RWPE2 (cell line): ENCODE data around the gene MEF2A.

Experiments used
- ATAC-seq: fragments of 200-7000 bp; cut with Tn5 transposase; 3 replicates; pipeline ENCODE4 v1.9.1; 2021; ENCODE audit warnings: low read depth
- DNase-seq: peaks from one replicate; pipeline ENCODE4 v3.0.0-alpha.2; 2020; ENCODE audit warnings: low spot score
- H3K27ac ChIP-seq: fragments of 450-650 bp; 2 replicates; pipeline ENCODE4 v1.5.1; 2017; ENCODE audit warnings: mild to moderate bottlenecking; ENCODE audit not compliant: poor library complexity, severe bottlenecking
- H3K27me3 ChIP-seq: fragments of 250-450 bp; sonication (Bioruptor Pico); 2 replicates; pipeline ENCODE4 v1.5.1; 2021; ENCODE audit warnings: mild to moderate bottlenecking, moderate library complexity; ENCODE audit not compliant: insufficient read depth, poor library complexity, severe bottlenecking
- H3K36me3 ChIP-seq: fragments of 250-450 bp; sonication (Bioruptor Pico); 2 replicates; pipeline ENCODE4 v1.5.1; 2020; ENCODE audit warnings: low read depth, mild to moderate bottlenecking, moderate library complexity
- H3K4me1 ChIP-seq: fragments of 250-450 bp; sonication (Bioruptor Pico); 2 replicates; pipeline ENCODE4 v1.5.1; 2021; ENCODE audit warnings: mild to moderate bottlenecking, moderate library complexity; ENCODE audit not compliant: insufficient read depth, poor library complexity, severe bottlenecking
- H3K4me3 ChIP-seq: fragments of 250-450 bp; sonication (Bioruptor Pico); 2 replicates; pipeline ENCODE4 v1.5.1; 2021; ENCODE audit warnings: mild to moderate bottlenecking, moderate library complexity; ENCODE audit not compliant: severe bottlenecking
- H3K9me3 ChIP-seq: fragments of 250-450 bp; sonication (Bioruptor Pico); 2 replicates; pipeline ENCODE4 v1.5.1; 2021; ENCODE audit warnings: mild to moderate bottlenecking, moderate library complexity; ENCODE audit not compliant: severe bottlenecking
- CTCF ChIP-seq: fragments of 450-650 bp; IDR thresholded peaks from one replicate; pipeline ENCODE4 v1.5.1; 2017; ENCODE audit warnings: mild to moderate bottlenecking, moderate library complexity; ENCODE audit not compliant: poor library complexity, severe bottlenecking

The MEF2A gene

DNA sequence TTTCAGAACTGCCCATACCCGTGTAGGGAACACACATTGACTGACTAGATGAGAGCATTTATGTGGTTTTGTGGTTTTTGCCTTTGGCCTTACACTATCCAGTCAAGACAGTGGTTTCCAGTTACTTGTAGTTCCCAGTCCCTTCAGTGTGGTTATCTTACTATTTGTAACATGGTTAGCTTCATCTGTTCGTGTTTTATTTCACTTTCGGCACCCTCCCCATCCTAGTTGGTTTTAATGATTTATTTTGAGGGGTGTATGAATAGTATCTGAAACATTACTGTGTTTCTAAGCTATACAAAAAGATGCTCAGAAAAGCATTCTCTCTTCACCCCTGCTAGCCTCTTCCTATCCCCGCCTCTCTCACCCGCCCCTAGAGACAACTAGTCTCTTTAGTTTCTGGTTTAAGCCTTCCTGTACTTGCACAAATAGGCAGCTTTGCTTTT lies 153.3 kb downstream of the MEF2A start:
- Histone ChIP-seq H3K27ac (no peak overlapping the region), H3K27me3 (no peaks in the 10 kb centered on the region), H3K36me3 (peaks cover 5% of the 10 kb centered on the region; the same call in 1 of the 2 replicates), H3K4me3 (no peak overlapping the region), H3K4me1 (peaks cover 11% of the 10 kb centered on the region), H3K9me3 (no peaks in the 10 kb centered on the region)
- TF ChIP-seq CTCF = no peak
- DNase-seq = no peak
- ATAC-seq = peak; percentile 28; the same call in 1 of the 3 replicates

DNA sequence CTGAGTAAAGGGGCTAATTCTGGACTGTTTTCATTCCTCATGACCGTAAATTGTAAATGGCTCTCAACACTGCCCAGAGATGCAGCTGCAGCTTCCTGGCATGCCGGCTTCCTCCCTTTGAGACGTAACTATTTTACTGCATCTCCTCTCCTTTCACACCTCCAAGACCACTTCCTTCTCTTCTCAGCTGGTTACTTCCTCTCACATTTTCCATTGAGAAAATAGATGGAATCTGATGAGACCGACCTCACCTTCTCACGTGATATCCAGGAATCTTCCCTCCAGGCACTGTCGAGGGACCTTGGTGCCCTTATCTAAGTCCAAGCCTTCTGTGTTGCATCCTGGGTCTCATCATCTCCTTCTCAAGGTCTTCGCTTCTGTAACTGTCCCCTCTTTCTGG lies 154.7 kb downstream of the MEF2A start:
- Histone ChIP-seq H3K27ac (no peak overlapping the region), H3K27me3 (no peaks in the 10 kb centered on the region), H3K9me3 (no peaks in the 10 kb centered on the region), H3K36me3 (peaks cover 5% of the 10 kb centered on the region; the same call in 1 of the 2 replicates), H3K4me3 (no peak overlapping the region), H3K4me1 (peaks cover 11% of the 10 kb centered on the region)
- DNase-seq = no peak
- TF ChIP-seq CTCF = no peak
- ATAC-seq = no peak

DNA sequence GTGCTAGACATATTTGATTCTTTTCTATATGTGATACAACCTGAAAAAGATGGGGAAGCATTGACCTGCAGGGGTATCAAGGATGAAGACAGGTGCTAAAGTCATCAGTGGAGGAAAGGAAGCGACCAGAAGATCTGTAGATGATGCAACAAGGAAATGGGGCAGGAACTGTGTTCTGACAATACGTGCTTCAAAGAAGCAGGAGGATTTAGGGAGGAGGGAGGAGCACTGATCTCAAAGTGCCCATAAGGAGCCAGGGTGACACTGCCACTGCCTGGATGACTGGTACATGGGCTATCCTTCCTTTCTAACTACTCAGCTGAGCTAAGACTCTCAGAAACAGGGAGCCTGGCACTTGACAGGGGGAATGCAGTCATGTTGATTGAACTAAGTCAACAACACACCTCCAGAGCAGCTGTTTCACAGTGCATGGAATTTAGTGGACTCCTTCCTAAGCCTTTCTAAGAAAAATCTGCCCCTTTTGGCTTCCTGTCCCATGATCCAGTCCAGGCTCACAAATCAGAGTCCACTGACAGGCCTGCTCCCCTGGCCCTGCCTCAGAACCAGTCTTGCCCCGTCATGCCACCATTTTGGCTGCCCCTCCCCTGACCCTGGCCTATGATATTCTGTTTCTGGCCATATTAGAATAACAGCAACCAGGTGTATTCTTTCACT lies 155.5 kb downstream of the MEF2A start:
- ATAC-seq (no peak), DNase-seq (no peak)
- H3K4me1 ChIP-seq = peaks cover 11% of the 10 kb centered on the region
- H3K27me3 ChIP-seq = no peaks in the 10 kb centered on the region
- no peaks in the 10 kb centered on the region for H3K36me3 ChIP-seq
- H3K9me3 ChIP-seq = no peaks in the 10 kb centered on the region
- H3K4me3 ChIP-seq = no peak overlapping the region
- TF ChIP-seq CTCF = no peak
- no peak overlapping the region for H3K27ac ChIP-seq

- H3K4me1 ChIP-seq = peaks cover 11% of the 10 kb centered on the region
- no peak overlapping the region for H3K4me3 ChIP-seq
- DNase-seq = no peak
- TF ChIP-seq CTCF = no peak
- H3K9me3 ChIP-seq = no peaks in the 10 kb centered on the region
- 0 out of 3 replicates have a peak, but pooled peaks have one; percentile 29 for ATAC-seq
- H3K36me3 ChIP-seq = no peaks in the 10 kb centered on the region
- no peak overlapping the region for H3K27ac ChIP-seq
- H3K27me3 ChIP-seq = no peaks in the 10 kb centered on the region
Observed at GRCh38 chr15:99721896-99722295, 156.1 kb downstream of the MEF2A start.

DNA sequence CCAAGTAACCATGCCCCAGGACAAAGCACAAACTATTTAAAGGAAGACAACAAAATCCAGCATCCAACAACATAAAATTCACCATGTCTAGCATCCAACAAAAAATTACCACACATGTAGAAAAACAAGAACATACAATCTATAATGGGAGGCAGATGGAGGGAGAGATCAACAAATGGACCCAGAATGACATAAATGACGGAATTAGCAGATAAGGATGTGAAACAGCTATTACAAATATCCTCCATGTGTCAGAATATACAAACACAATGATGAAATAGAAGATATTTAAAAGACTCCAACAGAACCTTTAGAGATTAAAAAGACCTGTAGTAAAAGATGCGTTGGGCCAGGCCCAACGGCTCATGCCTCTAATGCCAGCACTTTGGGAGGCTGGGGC lies 156.6 kb downstream of the MEF2A start:
- TF ChIP-seq CTCF = no peak
- Histone ChIP-seq H3K9me3 (no peaks in the 10 kb centered on the region), H3K27ac (no peak overlapping the region), H3K36me3 (no peaks in the 10 kb centered on the region), H3K27me3 (no peaks in the 10 kb centered on the region), H3K4me3 (no peak overlapping the region), H3K4me1 (peaks cover 11% of the 10 kb centered on the region)
- DNase-seq = no peak
- no peak for ATAC-seq
